ENCODE results near the gene HAT1.

Gene HAT1

DNA sequence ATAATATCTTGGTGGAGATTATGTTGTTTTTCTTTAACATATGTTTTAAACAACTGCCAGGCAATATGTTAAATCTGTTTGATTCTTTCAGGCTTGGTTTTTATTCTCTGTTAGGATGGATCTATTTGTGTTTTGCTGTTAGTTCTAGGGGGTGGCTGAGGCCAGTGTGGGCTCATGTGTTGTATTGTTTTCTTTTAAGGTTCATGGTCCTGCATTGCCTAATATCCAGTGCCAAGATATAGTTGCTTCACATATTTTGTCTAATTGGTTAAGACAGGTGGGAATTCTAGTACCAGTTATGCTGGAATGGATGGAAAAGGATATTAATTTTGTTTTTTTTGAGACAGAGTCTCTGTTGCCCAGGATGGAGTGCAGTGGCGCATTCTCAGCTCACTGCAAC is 85.1 kb downstream of the HAT1 start:
- H3K4me3 ChIP-seq (ENCODE audit: low read length), result no peak overlapping the region
- TF ChIP-seq, protein P1, sequence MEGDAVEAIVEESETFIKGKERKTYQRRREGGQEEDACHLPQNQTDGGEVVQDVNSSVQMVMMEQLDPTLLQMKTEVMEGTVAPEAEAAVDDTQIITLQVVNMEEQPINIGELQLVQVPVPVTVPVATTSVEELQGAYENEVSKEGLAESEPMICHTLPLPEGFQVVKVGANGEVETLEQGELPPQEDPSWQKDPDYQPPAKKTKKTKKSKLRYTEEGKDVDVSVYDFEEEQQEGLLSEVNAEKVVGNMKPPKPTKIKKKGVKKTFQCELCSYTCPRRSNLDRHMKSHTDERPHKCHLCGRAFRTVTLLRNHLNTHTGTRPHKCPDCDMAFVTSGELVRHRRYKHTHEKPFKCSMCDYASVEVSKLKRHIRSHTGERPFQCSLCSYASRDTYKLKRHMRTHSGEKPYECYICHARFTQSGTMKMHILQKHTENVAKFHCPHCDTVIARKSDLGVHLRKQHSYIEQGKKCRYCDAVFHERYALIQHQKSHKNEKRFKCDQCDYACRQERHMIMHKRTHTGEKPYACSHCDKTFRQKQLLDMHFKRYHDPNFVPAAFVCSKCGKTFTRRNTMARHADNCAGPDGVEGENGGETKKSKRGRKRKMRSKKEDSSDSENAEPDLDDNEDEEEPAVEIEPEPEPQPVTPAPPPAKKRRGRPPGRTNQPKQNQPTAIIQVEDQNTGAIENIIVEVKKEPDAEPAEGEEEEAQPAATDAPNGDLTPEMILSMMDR (conservative IDR thresholded peaks at IDR 0.05; ENCODE audit: low read length), result no peak
- no peak for DNase-seq (ENCODE audit: low read depth)

DNA sequence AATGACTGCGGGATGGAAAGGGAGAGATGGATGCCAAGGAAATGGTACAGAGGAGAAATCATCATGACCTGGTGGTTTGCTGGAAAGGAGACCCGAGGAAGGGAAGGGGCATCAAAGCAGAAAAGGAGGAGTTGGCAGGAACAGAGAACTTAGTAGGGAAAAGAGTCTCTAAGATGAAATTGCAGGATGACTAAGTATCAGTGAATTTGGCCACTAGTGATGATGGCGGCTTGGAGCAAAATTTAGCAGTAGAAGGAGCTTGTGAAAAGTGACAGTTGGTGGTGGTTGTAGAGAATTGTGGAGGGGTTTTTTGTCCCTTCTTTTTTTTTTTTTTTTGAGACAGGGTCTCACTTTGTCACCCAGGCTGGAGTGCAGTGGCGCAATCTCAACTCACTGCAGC is 87.6 kb downstream of the HAT1 start:
- TF ChIP-seq, protein P1 (conservative IDR thresholded peaks at IDR 0.05; ENCODE audit: low read length), result no peak
- no peak for DNase-seq (ENCODE audit: low read depth)
- H3K4me3 ChIP-seq (ENCODE audit: low read length), result no peak overlapping the region

DNA sequence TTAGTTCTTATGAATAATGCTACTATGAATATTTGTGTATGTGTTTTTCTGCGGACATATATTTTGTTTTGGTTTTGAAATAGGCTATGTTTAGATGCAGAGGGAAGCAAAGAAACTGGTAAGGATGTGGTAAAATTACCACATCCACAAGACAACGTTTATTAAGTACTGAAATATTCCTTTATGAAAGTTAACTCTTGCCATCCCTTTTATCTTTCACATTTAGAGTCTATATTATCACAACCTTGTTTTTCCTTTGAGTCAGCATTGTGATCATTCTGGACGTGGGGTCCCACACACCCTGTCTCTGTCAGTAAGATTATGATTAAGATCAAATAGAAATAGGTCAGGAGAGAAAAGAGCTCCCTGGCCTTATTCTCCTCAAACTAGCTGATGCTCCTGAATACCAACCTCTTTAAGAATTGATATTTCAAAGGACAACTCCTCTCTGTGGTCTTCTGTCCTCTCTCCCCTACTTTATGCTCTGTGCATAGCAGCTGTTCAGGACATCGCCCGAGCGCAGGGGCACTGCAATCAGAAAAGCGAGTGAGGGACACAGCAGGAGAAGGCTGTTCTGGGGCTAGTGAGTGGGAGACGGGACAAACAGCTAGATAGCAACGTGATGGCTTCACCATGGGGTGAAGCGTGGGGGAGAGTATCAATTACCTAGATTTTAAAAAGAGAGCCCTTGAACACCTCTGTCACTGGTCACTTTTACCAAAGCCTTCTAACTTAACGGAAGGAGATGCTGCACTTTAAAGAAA is 89.7 kb downstream of the HAT1 start:
- no peak overlapping the region for H3K4me3 ChIP-seq (ENCODE audit: low read length)
- TF ChIP-seq, protein P1 (conservative IDR thresholded peaks at IDR 0.05; ENCODE audit: low read length), result no peak
- DNase-seq (ENCODE audit: low read depth), result no peak

DNA sequence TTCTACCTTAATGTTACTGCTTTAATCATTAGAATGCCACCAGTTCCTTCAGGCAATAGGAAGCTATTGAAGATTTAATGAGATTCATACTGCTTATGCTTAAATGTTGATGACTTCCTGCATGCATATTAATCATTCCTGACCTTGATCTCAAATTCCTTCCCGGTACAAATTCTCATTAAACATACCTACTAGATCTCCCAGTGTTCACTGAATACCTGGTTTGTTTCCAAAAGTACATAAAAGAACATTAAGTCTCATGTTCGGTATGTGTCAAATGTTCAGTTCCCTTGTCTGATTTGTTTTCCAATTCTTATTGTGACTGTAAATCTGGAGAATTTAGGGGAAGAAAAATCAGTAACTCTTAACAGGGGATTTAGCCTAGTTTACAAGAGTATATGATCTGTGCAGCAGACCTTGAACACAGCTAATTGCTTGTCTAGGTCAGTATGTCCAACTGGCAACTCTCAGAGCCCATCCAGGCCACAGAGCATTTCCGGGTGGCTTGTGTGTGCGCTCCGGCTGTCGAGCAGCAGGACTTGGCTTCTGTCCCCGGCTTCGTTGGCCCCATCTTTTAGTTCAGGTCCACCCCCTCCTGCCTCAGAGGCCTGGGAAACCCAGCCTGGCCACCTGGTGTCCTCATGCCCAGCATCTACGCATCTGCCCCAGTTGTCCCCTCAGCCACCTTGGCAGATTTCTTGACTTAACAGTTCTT is 90.6 kb downstream of the HAT1 start:
- no peak overlapping the region for H3K4me3 ChIP-seq (ENCODE audit: low read length)
- peak; percentile 25 for DNase-seq (ENCODE audit: low read depth)
- TF ChIP-seq, protein P1 (conservative IDR thresholded peaks at IDR 0.05; ENCODE audit: low read length), result no peak

DNA sequence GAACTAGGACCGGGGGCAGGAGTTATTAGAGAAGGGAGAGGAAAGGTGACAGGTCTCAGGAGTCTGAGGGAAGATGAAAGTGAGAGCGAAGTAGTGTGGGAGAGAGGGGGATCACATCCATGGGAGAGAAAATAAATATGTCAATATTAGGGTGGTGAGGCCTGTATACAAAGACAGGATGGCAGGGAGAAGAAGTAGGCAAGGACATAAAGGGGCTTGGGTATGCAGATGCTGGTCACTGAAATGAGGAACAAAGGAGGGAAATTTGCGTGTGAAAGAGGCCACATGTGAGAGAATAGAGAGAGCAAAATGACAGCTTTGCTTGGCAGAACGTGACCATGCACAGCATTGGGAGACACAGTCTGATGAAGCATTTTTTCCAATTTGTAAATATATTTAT is 91.1 kb downstream of the HAT1 start:
- no peak for DNase-seq (ENCODE audit: low read depth)
- no peak overlapping the region for H3K4me3 ChIP-seq (ENCODE audit: low read length)
- TF ChIP-seq, protein P1 (conservative IDR thresholded peaks at IDR 0.05; ENCODE audit: low read length), result no peak

DNA sequence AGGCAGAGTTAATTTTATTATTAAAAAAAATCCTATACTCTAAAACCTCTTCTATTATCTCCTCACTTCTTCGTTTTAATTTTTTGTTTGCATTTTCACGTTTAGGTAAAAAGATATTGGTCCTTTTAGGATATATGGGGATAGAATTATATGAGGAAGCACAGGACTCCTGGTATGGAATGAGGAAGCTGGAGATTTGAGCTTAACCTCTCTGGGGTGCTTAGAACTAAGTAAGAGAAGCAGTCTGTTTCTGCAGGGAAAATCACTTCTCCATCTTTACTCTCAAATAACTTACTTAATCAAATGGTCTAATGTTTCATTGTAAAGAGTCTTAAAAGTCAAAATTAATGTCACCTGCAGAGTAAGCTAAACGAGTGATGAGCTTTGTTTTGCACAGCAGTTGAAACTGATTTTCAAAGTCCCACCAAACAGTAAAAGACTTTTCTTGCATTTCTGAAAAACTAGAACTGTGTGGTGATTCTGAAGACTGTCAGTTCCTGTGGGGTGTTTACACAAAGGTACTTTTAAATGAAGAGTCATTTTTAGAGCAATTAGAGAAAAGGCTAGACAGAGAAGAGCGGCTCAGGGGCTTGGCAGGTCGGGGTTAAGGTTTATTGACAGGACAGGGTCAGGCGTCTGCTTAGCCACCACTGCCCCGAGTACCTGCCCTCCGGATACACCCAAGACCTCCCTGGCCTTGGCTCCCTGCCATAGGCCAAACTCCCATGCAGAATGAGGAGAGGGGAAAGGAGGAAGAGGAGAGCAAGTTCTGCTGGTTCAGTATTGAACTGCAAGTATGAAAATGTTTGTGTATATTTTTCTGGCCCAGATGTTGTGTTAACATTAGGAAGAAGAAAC is 99.0 kb downstream of the HAT1 start:
- TF ChIP-seq, protein P1 (conservative IDR thresholded peaks at IDR 0.05; ENCODE audit: low read length), result no peak
- no peak for DNase-seq (ENCODE audit: low read depth)

More for the DNA sequence above, 99.0 kb downstream of the HAT1 start:
- no peak overlapping the region for H3K4me3 ChIP-seq (ENCODE audit: low read length)
